Adipose tissue (tissue), 3 donors: ENCODE results near the gene LAD1. TPM values are rescaled to one million over a fixed set of nuclear protein-coding genes. Genes with fewer than 3 reads are reported as not detected.

Experiments
- H3K27ac ChIP-seq: one replicate; pipeline ENCODE4 v1.5.1; 2013; ENCODE audit warnings: low read depth, low read length
- WGBS, 3 donors: extraction: QIAGEN DNeasy Blood & Tissue Kit; methylation state at CpG; one replicate each; pipeline ENCODE4 v1.1.7; 2013; 5-methylcytosine and 5-hydroxymethylcytosine counted together
- polyA plus RNA-seq, 3 donors: library from polyadenylated mRNA; stranded (reverse); fragments of 200-250 nt; gene quantifications; one replicate each; pipeline ENCODE4 v1.2.3, GENCODE V29; 2013
- donor health status: healthy with polysubstance abuse.
- donor health status: Bipolar disorder and iron deficiency.
- donor health status: healthy.

The LAD1 gene
- polyA plus RNA-seq, 3 donors, result 1.8 to 23.0 (median 3.9) TPM

DNA sequence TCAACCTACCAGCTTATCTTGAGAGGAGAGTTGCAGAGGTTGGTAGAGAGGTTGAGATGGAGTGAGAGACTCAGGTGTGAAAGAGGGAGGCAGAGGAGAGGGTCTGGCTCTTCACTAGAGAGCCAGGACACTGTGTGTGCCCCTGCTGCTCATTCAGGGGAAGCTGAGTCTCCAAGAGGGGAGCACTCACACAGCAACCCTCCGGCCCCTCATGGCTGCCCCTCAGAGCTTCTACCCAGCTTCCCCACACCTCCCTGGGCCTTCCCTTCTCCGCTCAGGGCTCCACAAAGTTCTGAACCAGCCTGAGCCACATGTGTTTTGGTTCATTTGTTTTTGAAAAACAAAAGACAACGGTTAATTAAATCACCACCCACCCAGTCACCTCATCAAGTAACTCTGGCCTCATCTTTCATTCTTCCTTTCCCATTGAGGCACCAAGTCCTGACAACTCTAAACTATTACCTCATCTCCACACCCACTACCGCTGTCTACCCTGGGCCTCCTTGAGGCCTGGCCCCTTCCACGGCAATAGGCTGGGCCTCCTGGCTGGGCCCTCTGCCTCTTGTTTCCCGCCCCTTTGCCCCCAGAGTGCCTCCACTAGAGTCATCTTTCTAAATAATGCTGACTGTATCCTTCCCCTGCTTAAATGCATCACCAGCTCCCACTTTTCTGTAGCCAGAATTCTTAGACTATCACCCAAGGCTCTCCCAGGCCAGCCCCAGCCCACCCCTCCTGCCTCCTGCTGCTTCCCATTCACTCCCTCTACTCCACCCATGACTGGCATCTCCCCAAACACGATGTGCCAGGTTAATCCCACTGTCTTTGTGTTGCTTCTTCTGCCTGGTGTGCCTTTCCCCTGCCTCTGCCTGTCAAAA, 54.7 kb downstream of the LAD1 start:
- no peak overlapping the region for H3K27ac ChIP-seq
- 78 to 83% (median 79%) methylated on average over 7 of the region's 7 CpGs for WGBS, 3 donors

DNA sequence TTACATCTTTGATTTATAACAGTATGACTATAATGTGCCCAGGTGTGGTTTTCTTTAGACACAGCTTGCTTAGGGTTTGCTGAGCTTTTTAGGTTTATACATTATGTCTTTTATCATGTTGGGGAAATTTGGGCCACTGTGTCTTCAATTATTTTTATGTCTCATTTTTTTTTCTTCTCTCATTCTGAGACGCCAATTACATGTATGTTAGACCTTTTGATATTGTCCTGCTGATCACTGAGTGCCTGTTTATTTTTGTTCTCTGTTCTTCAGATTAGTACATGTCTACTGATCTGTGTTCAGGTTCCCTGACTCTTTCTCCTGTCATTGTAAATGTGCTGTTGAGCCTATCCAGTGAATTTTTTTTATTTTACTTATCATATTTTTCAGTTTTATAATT, 57.7 kb downstream of the LAD1 start:
- 73 to 91% (median 83%) methylated on average over 1 of the region's 1 CpG for WGBS, 3 donors
- no peak overlapping the region for H3K27ac ChIP-seq

DNA sequence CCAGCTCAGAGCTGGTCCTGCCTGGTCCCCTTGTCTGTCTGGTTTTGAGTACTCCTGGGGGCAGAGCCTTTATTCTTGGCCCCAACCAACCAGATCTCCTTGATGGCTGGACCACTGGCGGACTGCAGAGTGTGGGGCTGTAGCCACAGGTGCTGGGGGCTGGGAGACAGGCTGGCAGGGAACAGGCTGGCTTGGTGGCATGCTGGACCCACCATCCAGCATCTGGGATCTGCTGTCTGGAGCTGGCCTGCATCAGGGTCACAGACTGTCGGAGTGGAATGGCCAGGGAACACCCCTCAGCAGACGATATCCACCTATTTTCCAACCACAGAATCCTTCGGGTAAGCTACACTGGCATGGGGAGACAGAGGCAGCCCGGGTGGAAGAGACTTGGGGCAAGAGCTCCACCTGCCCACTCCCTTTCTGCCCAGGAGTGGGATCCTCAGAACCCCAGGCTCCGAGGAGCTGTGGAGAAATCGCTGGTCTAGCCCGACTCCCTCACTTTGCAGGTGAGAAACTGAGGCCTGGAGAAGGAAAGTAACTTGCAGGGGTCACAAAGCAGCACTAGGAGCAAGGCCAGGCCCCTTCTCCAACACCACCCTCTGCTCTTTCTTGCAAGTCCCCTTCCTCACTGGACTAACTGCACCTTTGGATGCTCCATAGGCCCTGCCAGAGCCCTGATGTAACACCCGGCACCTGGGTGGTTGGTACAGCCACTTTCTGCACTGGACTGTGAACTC, 62.2 kb downstream of the LAD1 start:
- no peak overlapping the region for H3K27ac ChIP-seq
- WGBS, 3 donors, result 90 to 96% (median 95%) methylated on average over 9 of the region's 9 CpGs

DNA sequence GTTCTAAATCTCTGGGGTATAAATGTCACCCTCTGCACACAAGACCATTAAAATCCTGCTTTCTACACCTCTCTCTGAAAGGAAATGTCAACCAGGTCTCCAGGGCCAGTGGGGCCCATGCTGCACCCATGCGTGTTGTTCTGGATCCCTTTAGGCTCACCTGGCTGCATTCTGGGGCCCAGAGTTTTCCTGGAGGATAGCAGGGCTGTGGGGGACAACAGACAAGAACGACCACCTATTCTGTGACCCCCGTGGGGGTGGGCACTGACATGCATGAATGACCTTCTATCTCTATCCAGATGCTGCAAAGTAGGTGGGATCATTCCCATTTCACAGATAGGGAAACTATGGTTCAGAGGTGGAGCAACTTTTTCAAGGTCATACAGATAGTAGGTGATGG, 63.2 kb downstream of the LAD1 start:
- H3K27ac ChIP-seq, result no peak overlapping the region
- 70 to 83% (median 76%) methylated on average over 3 of the region's 3 CpGs for WGBS, 3 donors

DNA sequence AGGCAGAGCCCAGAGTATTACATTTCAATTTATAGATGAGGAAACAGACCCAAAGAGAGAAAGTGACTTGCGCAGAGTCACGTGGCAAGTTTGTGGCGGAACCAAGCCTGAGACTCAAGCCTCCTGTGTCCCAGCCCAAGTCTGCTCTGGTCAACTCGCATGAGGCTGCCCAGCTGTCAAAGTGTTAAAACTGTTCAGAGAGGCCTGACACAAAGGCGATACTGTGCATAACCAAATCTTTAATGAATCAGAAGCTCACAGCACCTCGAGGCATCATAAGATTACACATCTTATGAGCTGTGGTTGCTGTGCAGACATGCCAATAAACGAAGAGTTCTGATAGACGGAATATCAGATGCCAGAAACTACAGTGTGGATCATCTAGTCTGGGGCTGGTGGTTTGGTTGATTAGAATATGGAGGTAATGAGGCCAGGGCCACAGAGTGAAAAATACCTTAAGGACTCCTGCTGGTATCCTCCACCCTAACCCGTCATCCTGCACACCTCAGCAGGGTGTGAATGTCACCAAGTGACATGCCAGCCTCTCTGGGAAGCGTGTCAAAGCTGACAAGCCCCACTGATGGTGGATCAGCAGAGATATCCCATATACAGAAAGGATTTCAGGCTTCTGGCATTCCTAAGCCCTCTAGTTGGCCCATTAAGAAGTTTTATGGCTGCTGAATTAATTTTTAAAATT, 63.8 kb downstream of the LAD1 start:
- H3K27ac ChIP-seq, result no peak overlapping the region
- 80 to 92% (median 90%) methylated on average over 10 of the region's 10 CpGs for WGBS, 3 donors

DNA sequence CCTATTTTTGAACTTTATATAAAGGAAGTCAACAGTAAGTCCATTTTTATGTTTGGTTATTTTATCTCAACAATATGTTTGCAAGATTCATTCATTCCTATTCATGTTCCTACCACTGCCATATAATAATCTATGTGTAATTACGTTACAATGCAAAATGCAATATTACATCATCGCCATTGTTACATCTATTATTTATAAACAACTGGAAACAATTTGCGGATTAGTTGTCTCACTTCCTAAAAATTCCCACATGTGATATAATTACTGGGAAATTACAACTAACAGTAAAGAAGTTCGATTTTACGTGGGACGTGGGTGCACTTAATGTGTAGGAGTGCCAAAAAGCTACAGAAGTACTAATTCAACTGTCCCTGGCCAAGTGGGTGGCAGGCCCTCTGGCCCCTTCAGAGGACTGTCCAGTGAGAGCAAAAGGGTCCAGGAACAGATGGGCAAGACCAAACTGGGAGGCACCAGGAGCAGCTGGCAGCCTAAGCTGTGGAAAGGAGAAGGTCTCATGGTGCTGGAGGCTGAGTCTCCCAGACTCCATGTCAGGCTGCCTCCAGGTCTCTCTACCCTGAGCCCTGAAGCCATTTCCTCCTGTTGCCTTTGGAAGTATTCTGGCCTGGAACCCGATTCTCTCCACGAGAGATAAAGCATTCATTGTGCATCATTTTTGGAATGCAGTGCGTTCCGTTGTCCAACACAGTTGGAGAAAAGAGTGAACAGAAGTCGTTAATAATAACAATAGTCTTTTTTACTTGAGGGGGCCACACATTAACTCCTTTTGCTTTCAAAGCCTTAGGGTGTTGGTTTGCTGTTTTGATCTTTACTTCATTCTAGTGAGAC, 64.6 kb downstream of the LAD1 start:
- no peak overlapping the region for H3K27ac ChIP-seq
- 61 to 72% (median 65%) methylated on average over 11 of the region's 11 CpGs for WGBS, 3 donors

DNA sequence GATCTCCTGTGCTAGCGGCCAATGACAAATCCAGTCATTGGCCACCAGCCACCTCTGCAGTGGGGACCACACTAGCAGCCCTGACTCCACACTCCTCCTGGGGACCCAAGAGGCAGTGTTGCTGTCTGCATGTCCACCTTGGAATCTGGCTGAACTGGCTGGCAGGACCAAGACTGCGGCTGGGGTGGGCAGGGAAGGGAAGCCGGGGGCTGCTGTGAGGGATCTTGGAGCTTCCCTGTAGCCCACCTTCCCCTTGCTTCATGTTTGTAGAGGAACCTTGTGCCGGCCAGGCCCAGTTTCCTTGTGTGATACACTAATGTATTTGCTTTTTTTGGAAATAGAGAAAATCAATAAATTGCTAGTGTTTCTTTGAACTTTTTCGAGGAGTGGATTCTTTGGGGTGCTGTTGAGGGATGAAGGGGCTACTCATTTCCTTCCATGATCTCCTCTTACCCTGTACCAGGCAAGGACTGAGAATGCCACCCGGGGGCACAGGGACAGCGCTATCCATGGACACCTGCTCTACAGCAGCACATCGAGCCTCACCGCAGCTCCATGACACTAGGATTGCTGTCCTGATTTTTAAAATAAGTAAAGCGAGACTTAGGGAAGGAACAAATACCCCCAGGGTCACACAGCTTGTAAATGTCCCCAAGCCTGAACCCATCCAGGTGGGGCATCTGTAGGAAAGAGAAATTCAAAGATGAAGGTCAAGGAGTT, 66.3 kb downstream of the LAD1 start:
- 92 to 96% (median 94%) methylated on average over 10 of the region's 10 CpGs for WGBS, 3 donors

DNA sequence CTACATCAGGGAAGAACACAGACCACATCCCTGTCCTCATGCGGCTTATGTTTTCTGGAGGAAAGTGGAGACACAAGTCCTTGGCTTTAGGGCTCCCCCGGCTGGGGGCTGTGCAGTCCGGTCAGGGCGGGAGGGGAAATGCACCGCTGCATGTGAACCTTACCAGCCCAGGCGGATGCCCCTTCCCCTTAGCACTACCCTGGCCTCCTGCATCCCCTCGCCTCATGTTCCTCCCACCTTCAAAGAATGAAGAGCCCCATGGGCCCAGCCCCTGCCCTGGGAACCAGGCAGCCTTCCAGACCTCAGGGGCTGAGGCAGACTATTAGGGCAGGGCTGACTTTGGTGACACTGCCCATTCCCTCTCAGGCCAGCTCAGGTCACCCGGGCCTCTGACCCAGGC, 67.1 kb downstream of the LAD1 start:
- WGBS, 3 donors, result 89 to 91% (median 90%) methylated on average over 8 of the region's 8 CpGs

More for the DNA sequence above, 66.3 kb downstream of the LAD1 start:
- no peak overlapping the region for H3K27ac ChIP-seq

DNA sequence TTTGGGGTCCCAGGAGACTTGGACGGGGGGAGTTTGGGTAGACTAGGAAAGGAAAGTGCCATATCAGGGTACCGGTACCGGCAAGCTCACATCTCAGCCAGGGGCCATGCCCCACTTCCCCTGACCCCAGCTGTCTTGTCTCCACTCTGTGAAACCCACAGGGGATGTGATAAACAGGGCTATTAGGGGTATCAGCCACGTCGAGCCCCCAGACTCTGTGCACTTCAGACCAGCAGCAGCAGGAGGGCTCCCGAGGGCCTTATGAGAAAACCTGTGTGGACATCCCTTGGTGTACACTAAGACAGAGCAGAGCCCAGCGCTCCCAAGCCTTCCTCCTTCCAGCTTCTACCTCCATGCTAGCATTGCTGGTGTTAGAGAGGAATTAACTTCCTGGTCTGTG, 68.0 kb downstream of the LAD1 start:
- no peak overlapping the region for H3K27ac ChIP-seq
- 85 to 93% (median 87%) methylated on average over 7 of the region's 7 CpGs for WGBS, 3 donors

More for the DNA sequence above, 67.1 kb downstream of the LAD1 start:
- no peak overlapping the region for H3K27ac ChIP-seq

Other genes with a start within 250 kb of the LAD1 start
- gene TMEM9, start 244.8 kb downstream of the LAD1 start, polyA plus RNA-seq, result 10 to 100 TPM; 33.8 to 43.7 (median 36.4) TPM
- 10 to 100 TPM in 1 of 3 donors, under 1 TPM in 2; 0.06 to 13.3 (median 0.11) TPM for gene IGFN1, start 208.5 kb downstream of the LAD1 start, polyA plus RNA-seq
- gene PKP1, start 115.8 kb downstream of the LAD1 start, polyA plus RNA-seq, result 1 to 10 TPM in 2 of 3 donors, under 1 TPM in 1; 0.64 to 6.5 (median 6.2) TPM
- 10 to 100 TPM in 1 of 3 donors, 1 to 10 TPM in 1, under 1 TPM in 1; 0.91 to 23.8 (median 1.1) TPM for gene TNNT2, start 21.6 kb downstream of the LAD1 start, polyA plus RNA-seq
- 1 to 10 TPM in 1 of 3 donors, under 1 TPM in 1, not detected in 1; 0.15 to 3.9 TPM for gene TNNI1, start 22.4 kb upstream of the LAD1 start, polyA plus RNA-seq
- gene PHLDA3, start 69.9 kb upstream of the LAD1 start, polyA plus RNA-seq, result 100 to 1,000 TPM in 1 of 3 donors, 10 to 100 TPM in 2; 15.1 to 390 (median 61.0) TPM
- gene CSRP1, start 107.8 kb upstream of the LAD1 start, polyA plus RNA-seq, result 100 to 1,000 TPM in 2 of 3 donors, 10 to 100 TPM in 1; 96.0 to 310 (median 278) TPM
- gene NAV1, start 139.8 kb upstream of the LAD1 start, polyA plus RNA-seq, result 10 to 100 TPM in 2 of 3 donors, 1 to 10 TPM in 1; 4.1 to 26.8 (median 17.2) TPM